Umbilical cord (tissue), 2 donors: ENCODE measurements around the gene SPC25. TPM values are rescaled to one million over a fixed set of nuclear protein-coding genes. Genes with fewer than 3 reads are reported as not detected.
"Not testable (repeated sequence)": the region's sequence is repeated elsewhere in the genome, so short reads cannot be mapped to it uniquely, and the experiment has no call there.

Experiments used
- DNase-seq: peaks from one replicate; pipeline ENCODE4 v3.0.0-alpha.2; 2015; ENCODE audit warnings: low spot score
- total RNA-seq: library from RNA; depleted of rRNA; stranded (reverse); fragments of >200 nt; gene quantifications from one replicate; pipeline ENCODE4 v1.2.3, GENCODE V29; 2014; ENCODE audit warnings: low replicate concordance; ENCODE audit not compliant: insufficient read depth

Gene SPC25, protein sequence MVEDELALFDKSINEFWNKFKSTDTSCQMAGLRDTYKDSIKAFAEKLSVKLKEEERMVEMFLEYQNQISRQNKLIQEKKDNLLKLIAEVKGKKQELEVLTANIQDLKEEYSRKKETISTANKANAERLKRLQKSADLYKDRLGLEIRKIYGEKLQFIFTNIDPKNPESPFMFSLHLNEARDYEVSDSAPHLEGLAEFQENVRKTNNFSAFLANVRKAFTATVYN
- not detected for total RNA-seq

DNA sequence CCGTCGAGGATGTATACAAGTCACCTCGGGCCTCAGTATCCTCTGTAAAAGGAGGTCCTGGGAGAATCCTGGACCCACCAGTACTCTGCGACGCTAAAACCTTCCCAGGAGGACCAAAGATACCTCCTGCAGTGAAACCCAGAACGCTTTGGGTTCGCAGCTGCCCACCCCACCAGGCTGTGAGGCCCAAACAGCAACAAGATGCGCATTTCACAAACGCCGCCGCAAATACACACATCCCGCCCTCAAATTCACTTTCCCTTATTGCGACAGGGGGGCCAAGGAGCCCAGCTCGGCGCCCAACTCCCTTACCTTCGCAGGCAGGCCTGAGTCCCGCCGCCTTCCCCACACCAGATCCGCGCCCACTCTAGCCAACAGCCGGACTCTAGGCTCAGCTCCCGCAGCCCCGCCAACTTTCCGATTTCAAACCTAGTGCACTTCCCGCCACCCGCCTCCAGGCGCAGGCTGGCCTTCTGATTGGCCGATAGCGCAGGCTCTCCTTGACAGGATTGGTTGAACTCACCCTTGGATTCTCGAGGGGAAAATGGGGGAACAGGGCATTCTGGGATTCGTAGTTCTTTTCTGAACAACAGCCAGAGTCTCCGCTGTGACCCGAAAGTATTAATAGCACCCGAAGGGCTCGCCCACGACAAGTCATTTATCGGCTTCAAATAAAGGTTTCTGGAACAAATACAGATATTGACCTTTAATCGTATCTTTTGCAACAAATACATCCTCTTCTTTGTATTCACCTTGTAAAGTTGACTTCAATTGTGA lies at the start of gene SPC25:
SPC25 (minus strand) TSS at position 425 of the 777 bp plus-strand sequence. CDS start 911 bp downstream, outside the sequence.
- peak; percentile 96 for DNase-seq

DNA sequence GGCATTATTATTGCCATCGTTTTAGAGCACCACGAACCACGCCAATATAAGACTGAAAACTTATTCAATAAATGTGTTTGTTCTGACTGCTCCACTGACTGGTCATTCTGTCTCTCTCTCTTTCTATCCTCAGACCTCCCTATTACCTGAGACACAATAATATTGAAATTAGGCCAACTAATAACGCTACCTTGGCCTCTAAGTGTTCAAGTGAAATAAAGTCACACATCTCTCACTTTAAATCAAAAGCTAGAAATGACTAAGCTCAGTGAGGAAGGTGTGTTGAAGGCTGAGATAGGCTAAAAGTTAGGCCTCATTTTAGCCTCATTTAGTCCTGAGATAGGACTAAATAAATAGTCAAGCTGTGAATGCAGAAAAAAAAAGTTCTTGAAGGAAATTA lies 49.7 kb upstream of the SPC25 start:
- no peak for DNase-seq

DNA sequence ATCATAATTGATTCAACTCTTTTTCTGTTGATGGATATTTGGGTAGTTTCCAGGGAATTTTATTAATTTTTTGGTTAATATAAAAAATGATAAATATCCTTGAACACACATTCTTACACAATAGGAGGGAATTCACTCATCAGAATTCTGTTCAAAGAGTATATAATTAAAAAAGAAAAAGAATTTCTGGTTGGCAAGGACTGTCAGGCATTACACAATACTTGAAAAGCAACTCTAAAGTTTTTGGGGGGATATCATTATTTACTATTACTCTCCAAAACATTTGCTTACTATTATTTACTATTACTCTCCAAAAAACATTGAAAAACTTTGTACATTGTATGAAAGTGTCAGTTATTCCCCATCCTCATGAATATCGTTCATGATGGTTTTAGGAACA lies 48.8 kb upstream of the SPC25 start:
- no peak for DNase-seq

DNA sequence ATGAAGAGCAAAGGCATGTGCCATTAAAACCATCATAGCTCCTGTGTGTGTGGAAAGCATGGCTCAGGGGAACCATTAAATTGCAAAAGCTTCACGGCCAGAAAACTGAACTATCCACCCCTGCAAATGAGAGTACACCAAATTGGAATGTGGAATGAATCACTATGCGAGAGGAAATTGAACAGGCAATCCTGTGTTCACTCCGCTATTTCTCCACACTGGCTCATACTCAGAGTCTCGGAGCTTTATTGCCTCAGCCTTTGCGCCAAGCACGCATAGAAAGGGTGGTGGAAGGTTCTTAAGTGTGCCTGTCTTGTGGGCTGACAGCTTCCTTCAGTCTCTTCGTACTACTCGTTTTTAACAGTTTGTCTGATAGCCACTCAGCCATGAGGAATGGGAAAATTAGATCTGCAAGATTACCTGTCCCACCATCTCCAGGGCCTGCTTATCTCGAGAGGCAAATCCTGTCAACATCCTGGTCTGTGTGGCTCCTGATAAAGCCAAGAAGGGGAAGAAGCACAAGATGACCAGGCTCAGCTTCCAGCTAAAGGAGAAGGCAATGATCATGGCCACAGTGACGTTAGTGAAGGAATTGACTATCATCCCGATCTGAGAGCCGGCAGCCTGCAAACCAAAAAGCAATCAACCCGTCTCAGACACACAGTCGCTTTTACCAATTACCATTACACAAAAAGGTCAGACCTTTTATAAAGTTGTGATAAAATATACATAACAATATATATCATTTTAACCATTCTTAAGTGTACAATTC lies 45.8 kb upstream of the SPC25 start:
- DNase-seq: no peak

DNA sequence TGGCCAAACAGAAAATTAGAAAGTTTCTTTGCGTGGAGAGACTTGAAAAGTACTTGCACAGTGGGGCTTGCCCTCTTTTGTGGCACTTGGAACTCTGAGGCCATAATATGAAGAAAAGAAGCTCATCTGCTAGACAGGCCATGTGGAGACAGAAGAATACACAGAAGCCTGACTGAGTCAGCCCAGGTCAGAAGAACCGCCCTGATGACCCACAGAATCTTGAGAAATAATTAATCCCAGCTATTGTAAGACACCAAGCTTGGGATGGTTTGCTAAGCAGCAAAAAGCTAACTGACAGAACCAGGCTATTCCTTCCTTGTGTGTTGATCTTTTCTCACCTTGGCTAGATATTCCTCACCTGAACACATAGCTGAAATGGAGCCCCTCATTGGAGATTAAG lies 44.6 kb upstream of the SPC25 start:
- DNase-seq: no peak

DNA sequence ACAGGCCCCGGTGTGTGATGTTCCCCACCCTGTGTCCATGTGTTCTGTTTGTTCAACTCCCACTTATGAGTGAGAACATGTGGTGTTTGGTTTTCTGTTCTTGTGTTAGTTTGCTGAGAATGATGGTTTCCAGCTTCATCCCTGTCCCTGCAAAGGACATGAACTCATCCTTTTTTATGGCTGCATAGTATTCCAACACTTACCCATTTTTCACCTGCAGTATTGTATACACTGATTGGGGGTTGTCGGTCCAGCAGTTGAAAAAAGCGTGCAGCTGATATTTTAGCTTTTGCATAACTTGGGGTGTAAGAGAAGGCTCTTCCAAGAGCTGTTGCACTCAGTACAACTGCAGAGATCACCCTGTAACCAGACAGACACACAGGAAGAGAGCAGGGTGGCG lies 41.9 kb upstream of the SPC25 start:
- not testable (repeated sequence) for DNase-seq

DNA sequence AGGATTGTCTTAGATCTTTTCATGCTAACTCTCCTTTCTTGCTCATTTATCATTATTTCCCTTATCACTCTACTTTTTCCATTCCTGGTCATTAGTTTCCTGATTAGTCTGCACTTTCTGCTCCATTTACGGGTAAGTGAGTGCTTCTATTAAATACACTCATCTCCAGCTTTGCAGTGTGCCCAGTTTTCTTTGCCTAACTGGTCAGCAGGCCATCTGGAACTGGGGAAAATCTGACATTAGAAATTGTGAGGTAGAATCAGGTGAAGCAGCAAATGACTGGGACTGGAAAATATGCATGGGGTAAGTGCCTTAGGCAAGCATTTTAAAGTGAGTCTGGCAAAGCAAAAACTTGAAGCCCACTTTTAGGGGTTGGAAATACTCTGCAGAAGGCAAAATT lies 40.0 kb upstream of the SPC25 start:
- no peak for DNase-seq

DNA sequence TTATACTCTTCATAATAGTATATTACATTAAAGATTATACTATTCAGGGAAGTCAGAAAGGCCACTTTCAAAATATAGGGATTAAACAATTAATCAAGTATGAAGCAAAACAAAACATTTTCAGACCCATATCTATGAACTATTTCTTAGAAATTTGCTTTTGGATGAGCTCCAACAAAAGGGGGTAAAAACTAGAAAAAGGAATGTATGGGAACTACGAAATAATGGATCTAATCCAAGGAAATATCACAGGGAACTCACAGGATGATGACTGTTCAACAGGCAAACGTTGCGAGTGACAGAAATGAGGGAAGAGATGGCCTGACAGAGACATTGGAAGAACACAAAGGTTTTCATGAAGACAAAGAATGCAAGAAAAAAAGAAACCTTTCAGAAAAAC lies 38.8 kb upstream of the SPC25 start:
- DNase-seq: no peak

DNA sequence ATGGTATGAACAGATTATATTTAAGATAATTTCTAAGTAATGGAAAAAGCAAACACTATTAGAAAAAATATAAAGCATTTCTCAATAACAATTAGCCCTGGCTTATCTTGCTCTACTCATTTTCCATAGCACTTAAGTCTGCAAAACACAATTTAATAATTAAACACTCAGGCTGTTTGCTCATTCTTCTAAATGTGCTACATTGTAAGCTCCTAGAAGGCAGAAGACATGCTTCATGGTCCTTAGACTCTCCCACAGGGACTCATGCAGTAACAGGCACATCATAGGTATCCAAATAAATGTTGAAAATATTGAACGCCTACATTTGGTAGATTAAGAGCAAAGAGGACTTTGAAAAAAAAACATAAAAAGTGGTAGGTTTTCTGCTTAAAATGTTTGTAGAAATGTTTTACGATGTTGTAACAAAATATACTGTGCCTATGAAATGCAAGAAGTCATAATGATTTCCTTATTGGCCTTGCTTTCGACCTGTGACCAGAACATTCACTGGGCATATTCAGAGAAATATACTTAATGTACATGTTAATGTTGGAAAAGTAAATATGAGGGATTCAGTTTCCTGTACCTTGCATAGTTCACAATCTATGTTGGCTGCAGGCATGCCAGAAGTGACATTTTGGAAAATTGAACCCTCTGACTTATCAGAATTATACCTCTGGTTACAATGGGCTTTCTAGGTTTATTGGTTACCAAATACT lies 38.0 kb upstream of the SPC25 start:
- DNase-seq: no peak

DNA sequence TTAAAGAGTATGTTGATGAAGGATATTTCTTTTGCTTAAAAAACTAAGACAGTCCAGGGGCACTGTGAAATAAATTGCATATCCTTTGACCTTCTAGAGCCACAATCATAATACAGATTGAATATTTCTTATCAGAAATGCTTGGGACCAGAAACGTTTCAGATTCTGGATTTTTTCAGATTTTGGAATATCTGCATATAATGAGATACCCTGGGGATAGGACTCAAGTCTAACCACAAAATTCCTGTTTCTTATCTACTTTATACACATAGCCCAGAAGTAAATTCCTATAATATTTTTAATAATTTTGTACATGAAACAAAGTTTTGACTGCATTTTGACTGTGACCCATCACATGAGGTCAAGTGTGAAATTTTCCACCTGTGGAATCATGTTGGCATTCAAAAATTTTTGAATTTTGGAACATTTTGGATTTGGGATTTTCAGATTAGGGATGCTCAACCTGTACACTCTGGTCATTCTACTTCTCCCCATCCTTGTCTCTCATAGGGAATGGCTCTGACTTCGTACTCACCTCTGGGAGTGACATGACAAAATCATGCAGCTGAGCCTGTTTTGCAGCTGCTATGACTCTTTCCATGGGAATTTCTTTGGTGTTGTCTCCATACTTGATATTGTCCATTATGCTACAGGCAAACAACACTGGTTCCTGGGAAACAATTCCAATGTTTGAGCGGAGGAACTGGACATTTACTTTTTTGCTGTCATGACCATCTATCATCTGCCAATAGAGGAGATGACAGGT lies 36.6 kb upstream of the SPC25 start:
- no peak for DNase-seq

DNA sequence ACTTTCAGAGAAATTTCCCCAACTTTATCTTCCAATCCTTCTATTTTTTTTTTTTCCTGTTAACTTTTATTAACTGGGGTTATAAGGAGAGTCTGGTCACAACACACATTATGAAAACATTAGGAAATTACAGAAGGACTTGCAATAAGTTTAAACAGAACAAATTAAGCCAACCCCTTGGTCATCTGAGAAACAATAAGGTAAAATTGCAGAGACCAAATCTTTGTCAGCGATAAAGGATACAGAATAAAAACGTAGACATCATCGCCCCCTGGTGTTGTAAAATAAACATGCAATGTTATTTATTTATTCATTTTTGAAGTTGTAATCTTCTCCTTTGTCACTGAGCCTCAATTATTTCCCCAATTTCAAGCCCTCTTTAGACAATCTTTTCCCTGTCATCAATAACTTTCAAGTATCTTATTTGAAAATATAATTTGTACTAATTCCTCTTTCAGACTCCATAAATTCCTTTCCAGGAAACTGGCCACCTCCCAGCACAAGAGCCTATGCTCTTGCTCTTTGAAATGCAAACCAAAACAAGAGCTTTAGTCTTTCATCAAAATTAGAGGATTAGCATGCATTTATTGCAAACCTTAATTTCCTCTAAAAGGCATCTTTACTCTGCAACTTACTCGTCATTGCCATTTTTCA lies 30.4 kb upstream of the SPC25 start:
- DNase-seq: peak; percentile 15

DNA sequence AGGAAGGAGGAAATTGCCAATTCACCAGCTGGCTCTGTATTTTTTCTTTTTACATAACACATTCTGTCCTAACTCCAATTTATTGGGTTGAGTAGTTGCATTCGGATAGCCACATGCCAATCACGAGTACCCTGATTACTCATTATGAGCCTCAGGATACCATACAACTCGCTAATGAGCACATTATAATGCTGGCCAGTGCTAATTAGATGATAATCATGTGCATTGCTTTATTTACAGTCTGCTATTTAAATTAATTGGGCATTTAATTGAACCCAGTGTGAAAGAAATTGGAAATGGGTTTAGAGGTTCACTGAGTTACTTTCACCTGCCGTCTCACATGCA lies 26.1 kb upstream of the SPC25 start:
- no peak for DNase-seq

DNA sequence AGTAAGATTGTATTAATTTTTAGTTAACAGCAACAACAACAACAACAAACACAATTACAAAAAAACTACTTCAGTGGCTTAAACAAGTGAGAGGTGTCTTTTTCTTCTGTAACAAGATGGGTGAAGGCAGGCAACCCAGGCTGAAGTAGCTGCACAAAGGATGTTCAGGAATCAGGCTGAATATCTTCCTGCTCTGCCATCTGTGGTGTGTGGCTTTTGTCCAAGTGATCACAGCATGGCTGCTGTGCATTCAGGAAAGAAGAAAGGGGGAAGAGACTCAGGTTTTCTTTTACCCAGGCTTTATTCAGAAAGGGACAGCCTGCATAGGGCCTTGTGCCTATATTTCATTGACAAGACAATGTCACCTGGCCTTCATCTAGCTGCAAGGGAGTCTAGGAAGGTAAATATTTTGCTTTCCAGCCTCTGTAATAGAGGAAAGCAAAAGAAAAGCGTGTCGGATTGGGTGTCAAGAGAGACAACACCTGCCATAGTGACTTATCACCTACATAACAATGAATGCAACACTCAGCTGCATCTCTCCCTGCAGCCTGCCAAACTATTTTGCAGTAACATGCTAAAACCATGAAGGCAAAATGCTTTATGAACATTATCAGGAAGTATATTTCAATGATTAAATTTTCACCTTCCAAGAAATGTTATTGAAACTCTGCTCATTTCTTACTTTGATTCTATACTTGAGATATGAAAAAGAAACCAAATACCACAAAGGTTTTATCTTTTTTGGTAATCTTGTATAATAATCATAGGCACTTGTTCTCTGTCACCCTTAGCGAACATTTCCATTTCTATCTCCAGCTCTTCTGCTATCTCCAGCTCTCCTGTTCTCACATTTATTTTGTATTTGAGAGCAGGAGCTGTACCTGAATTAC lies 25.5 kb upstream of the SPC25 start:
- DNase-seq: no peak

DNA sequence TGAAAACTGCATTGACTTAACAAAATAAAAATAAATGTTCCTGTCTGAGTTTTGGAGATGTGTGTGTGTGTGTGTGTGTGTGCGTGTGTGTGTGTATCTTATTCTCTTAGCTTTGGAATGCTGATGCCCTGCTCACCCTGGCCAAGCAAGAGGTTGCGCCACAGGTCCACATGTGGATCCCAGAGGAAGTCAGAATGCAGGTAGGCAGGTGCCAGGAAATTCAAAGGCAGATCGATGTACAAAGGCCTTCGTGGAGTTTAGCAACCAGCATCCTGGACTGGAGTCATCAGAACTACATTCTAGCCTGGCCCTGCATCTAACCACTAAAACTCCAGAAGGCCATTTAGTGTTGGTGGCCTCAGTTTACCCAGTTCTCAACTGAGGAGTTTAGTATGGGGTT lies 23.3 kb upstream of the SPC25 start:
- no peak for DNase-seq

DNA sequence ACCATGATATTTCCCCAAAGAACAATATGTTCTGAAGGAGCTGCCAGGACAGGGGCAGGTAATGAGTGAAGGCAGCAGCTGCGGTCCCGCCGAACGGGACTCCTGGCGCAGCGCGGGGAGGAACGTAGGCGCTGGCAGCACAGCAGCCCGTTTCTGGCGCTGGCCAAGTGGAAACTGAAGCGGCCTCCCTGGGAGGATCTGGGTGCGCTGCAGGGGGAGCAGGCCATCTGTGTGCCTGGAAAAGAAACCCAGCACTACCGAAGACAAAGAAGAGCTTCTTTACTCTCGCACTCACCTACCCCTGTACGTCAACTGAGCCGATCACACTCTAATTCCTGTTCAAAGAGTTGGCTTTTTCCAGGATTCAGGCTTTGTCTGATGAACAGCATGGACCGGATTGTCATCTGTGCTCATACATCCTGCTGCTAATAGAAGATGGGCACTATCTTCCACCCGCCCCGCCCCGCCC lies 22.7 kb upstream of the SPC25 start:
- peak; percentile 22 for DNase-seq

DNA sequence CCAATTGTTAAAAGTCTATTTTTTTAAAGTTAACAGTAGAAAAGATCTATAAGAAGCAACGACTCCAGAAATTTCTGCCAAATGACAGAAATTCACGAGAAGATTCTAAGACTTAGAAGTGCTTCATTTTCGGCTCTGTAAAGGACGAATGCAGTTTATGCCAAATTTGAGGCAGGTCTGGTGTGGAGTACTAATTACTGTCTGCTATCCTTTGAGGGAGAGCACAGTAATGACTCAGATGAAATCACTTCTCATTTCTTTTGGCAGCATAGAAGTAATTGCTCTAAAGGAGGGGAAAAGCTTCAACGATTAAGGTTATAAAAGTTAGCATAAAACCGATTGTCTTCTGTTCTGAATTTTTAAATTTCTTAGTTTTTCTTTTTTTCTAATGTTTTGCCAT lies 22.2 kb upstream of the SPC25 start:
- no peak for DNase-seq

DNA sequence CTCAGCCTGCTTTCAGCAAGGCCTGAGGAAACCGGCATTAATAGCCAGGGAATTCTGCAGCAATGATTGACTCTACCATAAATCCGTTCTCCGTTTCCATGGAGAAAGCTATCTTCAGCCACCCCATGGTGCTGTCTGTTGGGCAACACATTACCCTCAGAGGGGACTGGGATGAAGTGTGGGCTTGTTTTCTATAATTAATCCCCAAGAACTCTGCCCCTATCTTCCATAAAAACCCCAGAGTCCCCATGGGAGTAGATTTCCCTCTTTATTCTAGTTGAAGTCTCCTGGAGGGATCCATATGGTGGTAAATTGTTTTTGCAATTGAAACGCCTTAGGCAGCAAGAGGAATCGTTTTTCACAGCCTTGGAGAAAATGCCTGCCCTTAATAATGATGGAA lies 20.1 kb upstream of the SPC25 start:
- no peak for DNase-seq

DNA sequence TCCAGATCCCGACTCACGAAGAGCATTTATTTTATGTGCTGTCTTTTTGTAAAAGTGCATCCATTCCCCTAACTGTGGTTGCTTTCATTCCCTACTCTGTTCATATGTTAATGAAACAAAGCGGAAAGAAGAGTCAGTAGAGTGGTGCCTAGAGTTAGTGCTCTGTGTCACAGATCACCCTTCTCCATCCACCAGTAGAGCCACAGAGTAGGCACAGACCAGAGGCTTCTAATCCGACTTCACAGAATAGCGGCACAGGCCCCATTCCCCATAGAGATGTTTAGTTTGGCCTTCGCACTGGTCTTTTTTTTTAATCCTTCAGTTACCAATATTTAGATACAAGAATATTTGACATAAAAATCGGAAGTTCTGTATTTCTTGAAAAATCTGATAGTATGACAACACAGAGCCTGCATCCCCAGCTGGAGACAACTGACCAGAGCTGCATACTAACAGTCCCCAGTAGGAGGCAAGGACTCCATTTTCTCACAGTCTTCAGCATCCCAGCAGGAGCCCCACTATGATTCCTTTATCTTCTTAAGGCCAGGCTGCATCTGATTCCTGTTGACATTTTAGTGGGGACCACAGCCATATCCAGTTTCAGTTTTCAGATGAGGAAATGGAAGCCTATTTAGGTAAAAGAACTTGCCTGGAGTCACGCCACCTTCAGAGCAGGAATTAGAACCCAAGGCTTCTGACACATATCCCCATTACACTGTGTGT lies 17.9 kb upstream of the SPC25 start:
- no peak for DNase-seq

DNA sequence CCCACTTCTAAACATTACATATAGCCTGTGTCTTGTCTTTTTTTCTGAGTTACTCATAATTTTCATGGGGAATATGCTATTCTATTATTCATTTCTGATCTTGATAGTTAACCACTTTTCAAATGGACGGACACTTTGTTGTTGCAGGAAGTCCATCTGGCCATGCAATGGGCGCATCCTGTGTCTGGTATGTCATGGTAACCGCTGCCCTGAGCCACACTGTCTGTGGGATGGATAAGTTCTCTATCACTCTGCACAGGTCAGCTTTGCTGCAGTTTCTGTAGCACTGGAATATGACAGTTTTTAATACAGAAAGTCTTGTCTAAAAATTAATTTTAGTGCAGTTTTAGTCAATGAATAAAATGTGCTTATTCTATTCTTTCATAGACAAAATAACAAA lies 14.1 kb upstream of the SPC25 start:
- DNase-seq: no peak
